Measurements from ENCODE around the gene NOS3. TPM values are rescaled to one million over a fixed set of nuclear protein-coding genes. Genes with fewer than 3 reads are reported as not detected.
A peak's percentile ranks its signal among the peaks of the same experiment; 100 is the strongest.

Gene NOS3
- total and polyA plus RNA-seq, 9 of the 15 experiments (the other 6 are each of a cell fraction or from before 2014, with no cell fraction given), result 1.1 to 121 (median 23.6) TPM

- Histone ChIP-seq H4K20me1 (replicated peaks; ENCODE audit: control insufficient read depth, insufficient read depth, low read length) (no peaks in the 10 kb centered on the region), H2AFZ (ENCODE audit: low read depth, low read length) (peak overlapping the region; percentile 75), H3K9ac (ENCODE audit: insufficient read depth in 1 of 2, low read depth in 2 of 2, low read length in 2 of 2) (peak overlapping the region; percentile 82 to 87), H3K79me2 (ENCODE audit: control insufficient read depth, insufficient read depth, low read length) (peaks cover 79% of the 10 kb centered on the region), H3K4me2 (ENCODE audit: insufficient read depth, low read length) (peak overlapping the region; percentile 69), H3K4me1 (replicated peaks in 1 of 2; ENCODE audit: control insufficient read depth in 2 of 2, insufficient read depth in 2 of 2, low read length in 2 of 2) (peaks cover 85 to 95% of the 10 kb centered on the region in 2 experiments), H3K9me3 (replicated peaks; ENCODE audit: control insufficient read depth, insufficient read depth, low read depth, low read length) (no peaks in the 10 kb centered on the region), H3K36me3 (ENCODE audit: control insufficient read depth, insufficient read depth, low read length) (peaks cover 29% of the 10 kb centered on the region; the same call in 2 of the 3 replicates), H3K9me1 (ENCODE audit: control insufficient read depth, insufficient read depth, low read length) (no peaks in the 10 kb centered on the region), H3K27ac (ENCODE audit: extremely low read depth, low read depth, low read length) (peak overlapping the region; percentile 99), H3K27me3 (ENCODE audit: control insufficient read depth in 2 of 2, insufficient read depth in 2 of 2, low read length in 2 of 2) (no peaks in the 10 kb centered on the region), H3K4me3 (no peak overlapping the region)
- CTCF ChIA-PET (ENCODE audit: low intra/inter-chr PET ratio), result interaction anchor here (0.8 to 1.5 kb wide), 3 partner anchors 29 to 212 kb away, joined by 3 to 5 read pairs (median 4); no protein-coding TSS in a partner anchor
- POLR2A ChIA-PET, result interaction anchor here (0.6 to 2.4 kb wide), 14 partner anchors 11 to 59 kb away, joined by 3 to 15 read pairs (median 4); no protein-coding TSS in a partner anchor
- WGBS (ENCODE audit: insufficient coverage, low coverage, missing lambda C conversion rate), result 15% methylated on average over 24 of the region's 24 CpGs
- ATAC-seq, result peak; percentile 19
- DNase-seq (ENCODE audit: extremely low read depth in 1 of 4, low spot score in 3 of 4), result peak; percentile 65 to 96 (median 78)
- intact Hi-C loops (cut with micrococcal nuclease), result loop anchor here (1.0 to 10.0 kb wide), 5 partner anchors 48 to 638 kb away; partner anchors contain the start of genes ACTR3C and LRRC61
- no TSS peak for BruUV-seq (replicated peaks)
- FAIRE-seq, result peak; percentile 98
- in situ Hi-C loops (cut with MboI), result no loop called here
- peak; percentile 100 for TF ChIP-seq EP300 (IDR thresholded peaks at IDR 0.05; ENCODE audit: low read length)
- TF ChIP-seq CREB1 (IDR thresholded peaks at IDR 0.05), result peak; percentile 82
- TF ChIP-seq CREB1 (CRISPR knock-in tag; IDR thresholded peaks at IDR 0.05), result peak; percentile 63
- peak; percentile 78; the same call in 1 of the 2 replicates for TF ChIP-seq MAFF (IDR thresholded peaks at IDR 0.05; ENCODE audit: low read length)
- peak; percentile 81; the same call in 1 of the 2 replicates for TF ChIP-seq CLOCK (CRISPR knock-in tag; IDR thresholded peaks at IDR 0.05; ENCODE audit: borderline replicate concordance)
- peak; percentile 77 for TF ChIP-seq VEZF1 (CRISPR knock-in tag; IDR thresholded peaks at IDR 0.05)
- TF ChIP-seq TEAD1 (CRISPR knock-in tag; IDR thresholded peaks at IDR 0.05), result peak; percentile 90 to 98
- TF ChIP-seq PHF20 (IDR thresholded peaks at IDR 0.05; ENCODE audit: partially characterized antibody), result peak; percentile 52
- TF ChIP-seq ZNF165 (CRISPR knock-in tag; IDR thresholded peaks at IDR 0.05; ENCODE audit: borderline replicate concordance), result peak; percentile 42; the same call in 1 of the 2 replicates
- TF ChIP-seq ZNF184 (CRISPR knock-in tag; IDR thresholded peaks at IDR 0.05), result no peak
- peak; percentile 87; the same call in 1 of the 2 replicates for TF ChIP-seq ZNF449 (CRISPR knock-in tag; IDR thresholded peaks at IDR 0.05)
- TF ChIP-seq ZNF445 (CRISPR knock-in tag; IDR thresholded peaks at IDR 0.05; ENCODE audit: low read depth), result peak; percentile 7; the same call in 1 of the 2 replicates
- TF ChIP-seq PHB2 (IDR thresholded peaks at IDR 0.05; ENCODE audit: low read depth), result peak; percentile 90
- TF ChIP-seq PRPF4 (IDR thresholded peaks at IDR 0.05; ENCODE audit: insufficient read depth, low read depth, low read length, poor library complexity, severe bottlenecking), result no peak
- no peak for TF ChIP-seq HNRNPUL1 (IDR thresholded peaks at IDR 0.05; ENCODE audit: low read length)
These were observed 30.8 kb upstream of the NOS3 start for GRCh38 chr7:150959739-150960734.

Data from K562 (cell line).